ENCODE data around the gene CFLAR. TPM values are rescaled to one million over a fixed set of nuclear protein-coding genes. Genes with fewer than 3 reads are reported as not detected.
A peak's percentile ranks its signal among the peaks of the same experiment; 100 is the strongest.

The CFLAR gene
- 104 TPM for polyA plus RNA-seq

DNA sequence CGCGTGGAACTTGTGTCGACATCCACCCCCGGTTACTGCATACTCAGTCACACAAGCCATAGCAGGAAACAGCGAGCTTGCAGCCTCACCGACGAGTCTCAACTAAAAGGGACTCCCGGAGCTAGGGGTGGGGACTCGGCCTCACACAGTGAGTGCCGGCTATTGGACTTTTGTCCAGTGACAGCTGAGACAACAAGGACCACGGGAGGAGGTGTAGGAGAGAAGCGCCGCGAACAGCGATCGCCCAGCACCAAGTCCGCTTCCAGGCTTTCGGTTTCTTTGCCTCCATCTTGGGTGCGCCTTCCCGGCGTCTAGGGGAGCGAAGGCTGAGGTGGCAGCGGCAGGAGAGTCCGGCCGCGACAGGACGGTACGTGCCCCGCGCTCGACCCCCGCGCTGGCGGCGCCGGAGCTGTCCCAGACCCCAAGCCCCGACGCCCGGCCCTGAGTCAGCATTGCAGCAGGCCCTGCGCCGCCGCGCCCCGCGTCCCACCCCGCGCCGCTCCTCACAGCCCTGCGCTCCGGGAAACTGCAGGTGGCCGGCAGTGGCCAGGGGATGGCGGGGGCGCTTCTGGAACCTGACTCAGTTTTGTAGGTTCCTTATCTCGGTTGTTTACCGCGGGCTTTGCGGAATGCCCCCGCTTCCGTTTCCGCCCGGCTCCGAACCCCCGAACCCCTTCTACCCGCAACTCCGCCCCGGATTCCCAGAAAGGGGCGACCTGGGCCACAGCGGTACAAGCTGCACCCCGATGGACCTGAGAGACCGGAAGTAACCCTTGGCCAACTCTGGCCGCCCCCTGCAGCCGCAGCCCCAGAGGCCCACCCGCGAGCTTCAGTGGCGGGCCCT, at the start of gene CFLAR:
CFLAR (plus strand) TSS at position 50 of the 844 bp plus-strand sequence. CDS start 13,702 bp downstream, outside the sequence.
- Mint-ChIP-seq H3K4me3 (peak within 1 kb of the TSS; percentile 95 to 100 (median 100)), H3K9me3 (no peaks in the 10 kb centered on the region), H3K27ac (peak within 1 kb of the TSS; percentile 90 to 100 (median 100)), H3K4me1 (peaks cover 11 to 40% (median 33%) of the 10 kb centered on the region in 3 donors), H3K36me3 (peaks cover 6% of the 10 kb centered on the region), H3K27me3 (no peaks in the 10 kb centered on the region)

DNA sequence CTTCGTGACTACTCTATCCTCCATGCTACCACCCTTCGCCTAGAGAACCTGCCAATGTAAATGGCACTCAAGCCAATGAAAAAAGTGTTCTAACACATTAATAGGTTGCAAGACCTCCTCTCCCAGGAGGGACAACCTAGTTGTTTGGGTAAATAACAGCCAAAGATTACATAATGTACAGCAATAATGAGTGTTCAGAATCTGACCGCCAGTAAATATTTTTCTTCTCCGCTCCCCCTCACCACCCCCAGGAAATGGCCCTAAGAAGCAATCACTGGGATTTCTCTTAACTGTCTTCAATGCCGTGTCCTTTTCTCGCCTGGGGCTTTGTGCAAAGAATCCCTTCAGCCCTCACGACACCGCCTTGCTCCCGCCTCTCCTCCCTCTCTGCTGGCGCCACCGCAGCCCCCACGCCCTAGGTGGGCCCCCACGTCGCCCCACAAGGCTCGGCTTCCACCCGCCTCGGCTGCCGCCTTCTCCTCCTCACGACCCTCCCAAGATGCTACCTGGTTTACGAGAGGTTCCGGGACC, 45.0 kb upstream of the CFLAR start:
- Mint-ChIP-seq H3K4me1 (peaks cover 30 to 36% (median 35%) of the 10 kb centered on the region in 3 donors), H3K9me3 (no peaks in the 10 kb centered on the region), H3K27me3 (no peaks in the 10 kb centered on the region), H3K27ac (peak overlapping the region; percentile 93 to 98 (median 97)), H3K36me3 (no peaks in the 10 kb centered on the region), H3K4me3 (peak overlapping the region; percentile 94 to 99 (median 96))

DNA sequence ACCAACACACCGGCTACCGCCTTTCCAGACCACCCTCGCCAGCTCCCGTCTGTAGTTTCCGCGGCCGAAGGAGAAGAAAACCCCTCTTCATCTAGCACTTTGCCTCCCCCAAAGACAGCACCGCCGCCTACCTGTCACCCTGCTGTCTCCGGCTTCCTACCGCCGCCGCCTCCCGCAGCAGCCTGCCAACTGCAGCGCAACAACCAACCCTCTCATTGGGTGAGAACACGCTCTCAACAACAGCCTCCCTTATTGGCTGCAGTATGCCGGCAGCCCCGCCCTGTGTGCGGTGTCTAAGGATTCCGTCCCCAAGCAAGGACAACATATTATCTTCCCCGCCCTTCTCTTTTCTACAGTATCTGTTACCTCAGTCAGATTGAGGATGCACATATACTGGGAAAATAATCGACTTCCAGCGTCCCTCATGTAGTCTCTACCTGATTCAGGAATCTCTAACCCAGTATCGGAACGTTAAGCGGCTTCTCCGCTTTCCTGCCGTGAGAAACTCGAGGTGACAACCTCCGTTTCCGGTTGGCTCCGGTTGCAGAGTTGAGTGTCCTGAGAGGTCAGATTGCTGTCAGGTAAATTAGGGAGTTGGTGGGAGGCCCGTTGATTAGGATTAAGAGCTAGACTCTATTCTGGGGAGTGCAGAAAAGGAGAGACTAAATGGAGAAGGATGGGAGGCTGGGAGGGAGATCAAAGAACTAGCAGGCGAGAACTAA, 44.3 kb upstream of the CFLAR start, which contains the start of the genes HYCC2 and NDUFB3:
HYCC2 (minus strand) TSS at position 193 of the 722 bp plus-strand sequence. CDS start 47,662 bp downstream, outside the sequence.
NDUFB3 (plus strand) TSS at position 523 of the 722 bp plus-strand sequence. CDS start 6,882 bp downstream, outside the sequence.
- Mint-ChIP-seq H3K27me3 (no peaks in the 10 kb centered on the region), H3K27ac (peak within 1 kb of the TSS; percentile 93 to 98 (median 97)), H3K9me3 (no peaks in the 10 kb centered on the region), H3K4me3 (peak within 1 kb of the TSS; percentile 94 to 99 (median 96)), H3K4me1 (peaks cover 30 to 36% (median 35%) of the 10 kb centered on the region in 3 donors), H3K36me3 (no peaks in the 10 kb centered on the region)

DNA sequence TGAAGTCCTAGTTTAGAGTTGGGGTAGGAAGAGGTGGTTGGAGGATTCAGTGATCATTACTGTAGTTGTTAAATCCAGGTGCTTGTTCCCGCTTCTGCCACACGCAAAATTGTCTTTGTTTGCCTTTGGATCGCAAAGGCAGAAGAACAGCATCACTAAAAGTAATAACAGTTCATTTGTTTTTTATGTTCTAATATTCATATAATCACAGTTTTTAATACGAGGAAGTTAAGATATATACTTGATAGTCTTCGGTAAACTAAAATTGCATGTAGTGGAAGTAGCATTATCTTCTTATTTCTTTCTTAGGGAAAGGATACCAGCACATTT, 43.8 kb upstream of the CFLAR start:
- Mint-ChIP-seq H3K27ac (peak overlapping the region; percentile 93 to 98 (median 97)), H3K4me3 (peak overlapping the region; percentile 94 to 99 (median 96)), H3K9me3 (no peaks in the 10 kb centered on the region), H3K4me1 (peaks cover 30 to 35% (median 33%) of the 10 kb centered on the region in 3 donors), H3K27me3 (no peaks in the 10 kb centered on the region), H3K36me3 (no peaks in the 10 kb centered on the region)

DNA sequence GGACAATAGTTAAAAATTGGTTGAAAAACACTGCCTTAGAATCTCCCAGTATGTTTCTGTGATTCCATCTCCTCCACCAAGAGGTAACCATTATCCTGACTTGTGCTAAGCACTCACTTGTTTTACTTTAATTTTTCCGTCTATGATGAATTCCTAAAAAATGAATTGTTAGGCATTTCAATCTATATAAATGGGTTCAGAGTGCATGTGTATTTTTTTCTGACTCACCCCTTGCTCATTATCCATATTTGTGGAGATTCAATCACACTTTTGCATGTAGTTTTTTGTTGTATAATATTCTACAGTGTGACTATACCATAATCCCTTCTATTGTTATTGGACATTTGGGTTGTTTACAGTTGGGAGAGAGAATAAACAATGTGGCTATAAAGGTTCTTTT, 42.9 kb upstream of the CFLAR start:
- Mint-ChIP-seq H3K4me1 (peaks cover 30 to 33% (median 31%) of the 10 kb centered on the region in 3 donors), H3K36me3 (no peaks in the 10 kb centered on the region), H3K9me3 (no peaks in the 10 kb centered on the region), H3K27ac (peak overlapping the region in 1 of 3 donors; percentile 45), H3K4me3 (peak overlapping the region; percentile 52 to 83 (median 78)), H3K27me3 (no peaks in the 10 kb centered on the region)

DNA sequence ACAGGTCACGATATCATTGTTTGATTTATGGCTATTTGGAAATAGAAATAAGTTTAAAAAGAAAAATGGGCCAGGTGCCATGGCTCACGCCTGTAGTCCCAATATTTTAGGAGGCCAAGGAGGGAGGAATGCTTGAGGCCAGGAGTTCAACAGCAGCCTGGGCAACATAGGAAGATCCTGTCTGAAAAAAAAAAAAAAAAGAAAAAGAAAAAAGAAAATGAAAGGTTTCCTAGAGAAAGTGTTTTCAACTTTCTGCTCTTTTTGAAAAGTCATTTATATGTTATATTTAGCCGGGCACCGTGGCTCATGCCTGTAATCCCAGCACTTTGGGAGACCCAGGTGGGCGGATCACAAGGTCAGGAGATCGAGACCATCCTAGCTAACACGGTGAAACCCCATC, 41.0 kb upstream of the CFLAR start:
- Mint-ChIP-seq H3K27me3 (no peaks in the 10 kb centered on the region), H3K4me1 (peaks cover 20 to 23% (median 23%) of the 10 kb centered on the region in 3 donors), H3K27ac (no peak overlapping the region), H3K9me3 (no peaks in the 10 kb centered on the region), H3K36me3 (no peaks in the 10 kb centered on the region), H3K4me3 (peak overlapping the region in 1 of 4 donors; percentile 46)

DNA sequence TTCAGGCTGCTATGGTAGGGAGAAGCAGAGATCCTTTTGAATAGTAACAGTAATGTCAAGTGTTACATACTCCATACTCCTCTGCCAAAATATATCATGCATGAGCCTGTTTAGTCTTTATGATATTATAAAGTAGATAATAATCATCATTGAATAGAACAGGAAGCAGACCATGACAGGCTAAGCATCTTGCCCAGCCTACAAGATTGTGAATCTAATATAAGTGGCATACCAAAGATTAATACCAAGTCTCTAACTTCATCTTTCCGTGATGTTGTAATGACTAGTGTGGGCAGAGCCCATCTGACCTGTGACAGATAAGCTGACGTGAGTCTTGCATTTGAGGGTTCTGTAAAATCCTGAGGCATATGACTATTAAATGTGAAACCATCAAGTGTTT, 31.1 kb upstream of the CFLAR start:
- Mint-ChIP-seq H3K27ac (no peak overlapping the region), H3K9me3 (no peaks in the 10 kb centered on the region), H3K27me3 (no peaks in the 10 kb centered on the region), H3K4me3 (no peak overlapping the region), H3K4me1 (no peaks in the 10 kb centered on the region), H3K36me3 (peaks cover 3% of the 10 kb centered on the region)

DNA sequence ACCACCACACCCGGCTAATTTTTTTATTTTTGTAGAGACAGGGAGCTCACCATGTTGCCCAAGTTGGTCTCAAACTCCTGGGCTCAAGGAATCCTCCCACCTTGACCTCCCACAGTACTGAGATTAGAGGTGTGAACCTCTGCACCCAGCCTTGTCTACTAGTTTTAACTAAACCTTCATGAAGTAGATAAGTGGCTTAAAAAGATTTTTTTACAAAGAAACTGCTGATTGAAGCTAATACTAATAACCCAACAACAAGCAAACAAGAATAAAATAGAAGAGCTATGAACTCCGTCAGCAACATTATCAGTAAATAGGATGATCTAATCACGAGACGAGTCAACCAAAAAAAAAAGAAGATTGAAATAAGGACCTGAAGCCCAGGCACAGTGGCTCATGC, 25.4 kb upstream of the CFLAR start:
- H3K4me1 Mint-ChIP-seq = peaks cover 0 to 2% (median 2%) of the 10 kb centered on the region in 3 donors
- H3K27ac Mint-ChIP-seq = peak overlapping the region in 1 of 3 donors; percentile 71
- H3K36me3 Mint-ChIP-seq = peaks cover 5% of the 10 kb centered on the region
- no peaks in the 10 kb centered on the region for H3K27me3 Mint-ChIP-seq
- H3K4me3 Mint-ChIP-seq = no peak overlapping the region
- H3K9me3 Mint-ChIP-seq = peaks cover 0 to 1% (median 0%) of the 10 kb centered on the region in 3 donors

DNA sequence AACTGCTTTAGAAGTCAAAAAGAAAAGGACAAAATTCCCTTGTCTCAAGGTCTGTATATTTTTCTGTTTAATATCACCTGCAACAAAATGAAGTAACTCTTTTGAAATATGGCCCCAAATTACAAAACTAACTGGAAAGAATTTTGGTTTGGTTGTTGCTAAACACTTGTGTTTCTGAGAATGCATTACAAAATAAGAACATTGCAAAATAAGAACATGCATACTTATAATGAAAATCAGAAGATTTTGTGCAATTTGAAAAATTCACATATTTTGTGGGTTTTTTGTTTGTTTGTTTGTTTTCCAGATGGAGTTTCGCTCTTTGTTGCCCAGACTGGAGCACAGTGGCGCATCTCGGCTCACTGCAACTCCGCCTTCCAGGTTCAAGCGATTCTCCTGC, 22.4 kb upstream of the CFLAR start:
- Mint-ChIP-seq H3K4me1 (peaks cover 0 to 2% (median 2%) of the 10 kb centered on the region in 3 donors), H3K4me3 (no peak overlapping the region), H3K27ac (no peak overlapping the region), H3K36me3 (peaks cover 5% of the 10 kb centered on the region), H3K27me3 (no peaks in the 10 kb centered on the region), H3K9me3 (peaks cover 0 to 1% (median 0%) of the 10 kb centered on the region in 3 donors)

DNA sequence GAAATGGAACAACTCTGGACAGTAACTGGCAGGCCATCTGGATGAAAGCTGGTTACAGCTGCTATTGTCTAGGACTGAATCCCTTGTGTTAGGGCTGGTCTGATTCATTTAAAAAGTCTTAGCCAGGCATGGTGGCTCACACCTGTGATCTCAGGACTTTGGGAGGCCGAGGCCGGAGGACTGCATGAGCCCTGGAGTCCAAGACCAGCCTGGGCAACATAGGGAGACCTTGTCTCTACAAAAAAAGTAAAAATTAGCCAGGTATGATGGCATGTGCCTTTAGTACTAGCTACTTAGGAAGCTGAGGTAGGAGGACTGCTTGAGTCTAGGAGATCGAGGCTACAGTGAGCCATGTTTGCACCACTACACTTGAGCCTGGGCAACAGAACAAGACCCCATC, 15.5 kb upstream of the CFLAR start:
- H3K9me3 Mint-ChIP-seq = no peaks in the 10 kb centered on the region
- no peak overlapping the region for H3K27ac Mint-ChIP-seq
- H3K27me3 Mint-ChIP-seq = no peaks in the 10 kb centered on the region
- no peak overlapping the region for H3K4me3 Mint-ChIP-seq
- no peaks in the 10 kb centered on the region for H3K36me3 Mint-ChIP-seq
- H3K4me1 Mint-ChIP-seq = peaks cover 0 to 7% (median 2%) of the 10 kb centered on the region in 3 donors

DNA sequence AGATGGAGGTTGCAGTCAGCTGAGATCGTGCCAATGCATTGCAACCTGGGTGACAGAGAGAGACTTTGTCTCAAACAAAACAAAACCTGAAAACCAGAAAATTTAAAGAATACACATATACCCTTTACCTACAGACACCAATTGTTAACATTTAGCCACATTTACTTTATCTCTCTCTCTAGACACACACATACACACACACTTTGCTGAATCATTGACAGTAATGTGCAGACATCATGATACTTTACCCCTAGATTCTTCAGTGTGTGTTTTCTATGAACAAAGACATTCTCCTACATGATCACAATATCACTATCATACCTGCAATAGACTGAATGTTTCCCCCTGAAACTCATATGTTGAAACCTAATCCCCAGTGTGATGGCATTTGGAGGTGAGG, 10.2 kb upstream of the CFLAR start:
- peaks cover 0 to 7% (median 2%) of the 10 kb centered on the region in 3 donors for H3K4me1 Mint-ChIP-seq
- no peak overlapping the region for H3K27ac Mint-ChIP-seq
- H3K36me3 Mint-ChIP-seq = no peaks in the 10 kb centered on the region
- H3K4me3 Mint-ChIP-seq = no peak overlapping the region
- peaks cover 0 to 1% (median 0%) of the 10 kb centered on the region in 3 donors for H3K9me3 Mint-ChIP-seq
- no peaks in the 10 kb centered on the region for H3K27me3 Mint-ChIP-seq

DNA sequence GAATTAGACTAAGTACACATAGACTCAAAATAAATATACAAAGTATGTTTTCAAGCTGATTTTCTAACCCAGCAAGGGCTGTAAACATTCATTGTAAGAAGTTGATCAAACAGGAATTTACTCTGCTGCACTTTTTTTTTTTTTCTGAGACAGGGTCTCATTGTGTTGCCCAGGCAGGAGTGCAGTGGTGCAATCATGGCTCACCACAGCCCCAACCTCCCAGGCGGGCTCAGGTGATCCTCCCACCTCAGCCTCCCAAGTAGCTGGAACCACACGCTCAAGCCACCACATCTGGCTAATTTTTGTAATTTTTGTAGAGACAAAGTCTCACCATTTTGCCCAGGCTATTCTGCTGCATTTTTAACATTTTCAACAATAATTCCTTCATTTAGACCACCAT, 8.3 kb upstream of the CFLAR start:
- H3K4me3 Mint-ChIP-seq = no peak overlapping the region
- peaks cover 5 to 11% (median 10%) of the 10 kb centered on the region in 3 donors for H3K4me1 Mint-ChIP-seq
- peaks cover 0 to 1% (median 0%) of the 10 kb centered on the region in 3 donors for H3K9me3 Mint-ChIP-seq
- no peak overlapping the region for H3K27ac Mint-ChIP-seq
- H3K36me3 Mint-ChIP-seq = peaks cover 3% of the 10 kb centered on the region
- H3K27me3 Mint-ChIP-seq = no peaks in the 10 kb centered on the region

DNA sequence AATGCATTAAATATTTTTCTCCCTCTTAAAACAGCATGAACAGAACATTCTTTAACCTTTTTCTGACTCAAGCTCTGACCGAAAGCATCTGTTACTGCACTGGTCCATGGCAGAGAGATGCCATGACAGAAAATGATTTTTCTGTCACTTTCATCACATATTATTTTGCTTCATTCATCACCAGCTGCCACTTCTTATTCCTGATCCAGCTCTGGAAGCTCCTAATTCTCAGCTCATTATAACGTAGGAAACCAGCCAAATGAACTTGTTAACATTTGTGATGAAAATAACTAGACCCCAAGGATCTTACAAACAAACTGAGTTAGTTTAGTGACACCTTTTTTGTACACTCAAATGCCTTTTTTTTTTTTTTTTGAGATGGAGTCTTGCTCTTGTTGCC, 7.6 kb upstream of the CFLAR start:
- Mint-ChIP-seq H3K9me3 (peaks cover 0 to 1% (median 0%) of the 10 kb centered on the region in 3 donors), H3K27me3 (no peaks in the 10 kb centered on the region), H3K4me3 (no peak overlapping the region), H3K4me1 (peaks cover 9 to 14% (median 10%) of the 10 kb centered on the region in 3 donors), H3K27ac (no peak overlapping the region), H3K36me3 (peaks cover 3% of the 10 kb centered on the region)

DNA sequence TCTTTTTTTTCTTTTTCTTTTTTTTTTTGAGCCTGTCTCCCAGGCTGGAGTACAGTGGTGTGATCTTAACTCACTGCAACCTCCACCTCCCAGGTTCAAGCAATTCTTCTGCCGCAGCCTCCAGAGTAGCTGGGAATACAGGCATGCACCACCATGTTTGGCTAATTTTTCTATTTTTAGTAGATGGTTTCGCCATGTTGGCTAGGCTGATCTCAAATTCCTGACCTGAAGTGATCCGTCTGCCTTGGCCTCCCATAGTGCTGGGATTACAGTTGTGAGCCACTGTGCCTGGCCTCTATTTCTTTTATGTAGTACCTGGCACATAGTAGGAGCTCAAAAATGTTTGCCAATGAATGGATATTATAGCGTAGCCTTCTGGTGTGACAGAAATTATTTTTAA, 6.8 kb upstream of the CFLAR start:
- no peak overlapping the region for H3K4me3 Mint-ChIP-seq
- peaks cover 3% of the 10 kb centered on the region for H3K36me3 Mint-ChIP-seq
- no peaks in the 10 kb centered on the region for H3K27me3 Mint-ChIP-seq

DNA sequence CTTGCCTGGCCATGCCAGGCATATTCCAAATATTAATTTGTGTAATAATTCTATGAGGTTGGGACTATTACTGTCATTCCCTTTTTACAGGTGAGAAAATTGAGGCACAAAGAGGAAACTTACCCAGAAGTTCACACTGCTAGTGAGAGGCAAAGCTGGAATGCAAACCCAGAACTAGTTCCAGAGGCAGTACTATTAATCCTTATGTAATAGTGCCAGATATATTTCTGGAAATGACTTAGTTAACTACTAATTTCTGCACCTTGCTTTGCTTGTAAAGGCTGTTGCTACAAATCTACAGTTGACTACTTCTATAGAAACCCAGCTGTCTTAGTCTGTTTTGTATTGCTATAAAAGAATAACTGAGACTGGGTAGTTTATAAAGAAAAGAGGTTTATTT, 5.3 kb upstream of the CFLAR start:
- no peak overlapping the region for H3K27ac Mint-ChIP-seq
- H3K27me3 Mint-ChIP-seq = no peaks in the 10 kb centered on the region
- peaks cover 4 to 28% (median 23%) of the 10 kb centered on the region in 3 donors for H3K4me1 Mint-ChIP-seq
- peaks cover 3% of the 10 kb centered on the region for H3K36me3 Mint-ChIP-seq
- no peak overlapping the region for H3K4me3 Mint-ChIP-seq
- H3K9me3 Mint-ChIP-seq = peaks cover 0 to 1% (median 0%) of the 10 kb centered on the region in 3 donors

More for the DNA sequence above, 6.8 kb upstream of the CFLAR start:
- peaks cover 10 to 19% (median 13%) of the 10 kb centered on the region in 3 donors for H3K4me1 Mint-ChIP-seq
- no peak overlapping the region for H3K27ac Mint-ChIP-seq
- H3K9me3 Mint-ChIP-seq = peaks cover 0 to 1% (median 0%) of the 10 kb centered on the region in 3 donors
